Immature natural killer cell (primary cell): ENCODE results near the gene NELFA. TPM values are rescaled to one million over a fixed set of nuclear protein-coding genes. Genes with fewer than 3 reads are reported as not detected.
"Not testable (repeated sequence)": the region's sequence is repeated elsewhere in the genome, so short reads cannot be mapped to it uniquely, and the experiment has no call there.

Experiments
- DNase-seq, 3 donors: peaks; one replicate each; pipeline ENCODE4 v3.0.0; 2022; ENCODE audit warnings: mixed read lengths in 1 of 3
- H3K27ac Mint-ChIP-seq, 6 donors: one replicate each; pipeline ENCODE4 v1.8.0; 2020; ENCODE audit warnings: mixed read lengths in 6 of 6, mild to moderate bottlenecking in 5 of 6, inconsistent platforms in 4 of 6, moderate library complexity in 3 of 6
- H3K27me3 Mint-ChIP-seq, 3 donors: one replicate each; pipeline ENCODE4 v1.8.0; 2020 to 2021; ENCODE audit warnings: low read depth in 3 of 3, mild to moderate bottlenecking in 3 of 3, mixed read lengths in 3 of 3, moderate library complexity in 3 of 3, inconsistent platforms in 1 of 3
- H3K36me3 Mint-ChIP-seq, 3 donors: one replicate each; pipeline ENCODE4 v1.8.0; 2020; ENCODE audit warnings: mixed read lengths in 3 of 3, inconsistent platforms in 2 of 3, mild to moderate bottlenecking in 2 of 3
- H3K4me1 Mint-ChIP-seq, 2 donors: one replicate each; pipeline ENCODE4 v1.8.0; 2020; ENCODE audit warnings: inconsistent platforms in 2 of 2, mild to moderate bottlenecking in 2 of 2, mixed read lengths in 2 of 2, moderate library complexity in 1 of 2
- H3K4me3 Mint-ChIP-seq, 5 donors: one replicate each; pipeline ENCODE4 v1.8.0; 2020; ENCODE audit warnings: mild to moderate bottlenecking in 5 of 5, mixed read lengths in 5 of 5, inconsistent platforms in 3 of 5, moderate library complexity in 3 of 5
- H3K9me3 Mint-ChIP-seq, 6 donors: one replicate each; pipeline ENCODE4 v1.8.0; 2020; ENCODE audit warnings: mild to moderate bottlenecking in 6 of 6, mixed read lengths in 6 of 6, inconsistent platforms in 4 of 6, moderate library complexity in 3 of 6
- polyA plus RNA-seq, 3 donors: library from polyadenylated mRNA; unstranded; fragments of 300-500 nt; fragmentation: Illumina TruSeq; gene quantifications; one replicate each; pipeline ENCODE4 v1.2.3, GENCODE V29; 2021

Gene NELFA
- polyA plus RNA-seq, 3 donors from 2014 or later = 6.0 to 28.6 (median 10.2) TPM

- Mint-ChIP-seq H3K36me3 (no peaks in the 10 kb centered on the region), H3K27ac (no peak overlapping the region), H3K9me3 (no peaks in the 10 kb centered on the region), H3K4me1 (peaks cover 2 to 3% of the 10 kb centered on the region in 2 donors), H3K4me3 (no peak overlapping the region), H3K27me3 (peaks cover 1 to 9% (median 8%) of the 10 kb centered on the region in 3 donors)
- DNase-seq = no peak
Observed at GRCh38 chr4:2044542-2045517, 36.1 kb upstream of the NELFA start.

GRCh38 chr4:2044119-2044485, 35.3 kb upstream of the NELFA start:
- Mint-ChIP-seq H3K27me3 (peaks cover 1 to 10% (median 8%) of the 10 kb centered on the region in 3 donors), H3K4me3 (no peak overlapping the region), H3K27ac (no peak overlapping the region), H3K36me3 (no peaks in the 10 kb centered on the region), H3K4me1 (peaks cover 3 to 6% of the 10 kb centered on the region in 2 donors), H3K9me3 (no peaks in the 10 kb centered on the region)
- no peak for DNase-seq

GRCh38 chr4:2043396-2044118, 34.8 kb upstream of the NELFA start:
- peaks cover 3 to 6% of the 10 kb centered on the region in 2 donors for H3K4me1 Mint-ChIP-seq
- DNase-seq = no peak
- no peaks in the 10 kb centered on the region for H3K9me3 Mint-ChIP-seq
- no peaks in the 10 kb centered on the region for H3K36me3 Mint-ChIP-seq
- H3K27me3 Mint-ChIP-seq = peaks cover 1 to 13% (median 10%) of the 10 kb centered on the region in 3 donors
- H3K4me3 Mint-ChIP-seq = peak overlapping the region in 4 of 5 donors; percentile 30 to 77 (median 66)
- no peak overlapping the region for H3K27ac Mint-ChIP-seq

GRCh38 chr4:2042947-2043395, 34.2 kb upstream of the NELFA start:
- Mint-ChIP-seq H3K9me3 (no peaks in the 10 kb centered on the region), H3K27ac (no peak overlapping the region), H3K4me1 (peaks cover 3 to 6% of the 10 kb centered on the region in 2 donors), H3K27me3 (peaks cover 0 to 13% (median 10%) of the 10 kb centered on the region in 3 donors), H3K4me3 (peak overlapping the region; percentile 63 to 77 (median 76)), H3K36me3 (no peaks in the 10 kb centered on the region)
- no peak for DNase-seq

GRCh38 chr4:2042204-2042946, 33.6 kb upstream of the NELFA start:
- Mint-ChIP-seq H3K9me3 (no peaks in the 10 kb centered on the region), H3K27ac (no peak overlapping the region), H3K36me3 (no peaks in the 10 kb centered on the region), H3K4me3 (peak overlapping the region; percentile 63 to 77 (median 76)), H3K4me1 (peaks cover 3 to 6% of the 10 kb centered on the region in 2 donors), H3K27me3 (peaks cover 0 to 12% (median 10%) of the 10 kb centered on the region in 3 donors)
- peak; percentile 13 to 21 (median 19) for DNase-seq

GRCh38 chr4:2041239-2042130, 32.7 kb upstream of the NELFA start:
- peaks cover 1 to 15% (median 11%) of the 10 kb centered on the region in 3 donors for H3K27me3 Mint-ChIP-seq
- DNase-seq = peak; percentile 59 to 72 (median 64)
- H3K36me3 Mint-ChIP-seq = no peaks in the 10 kb centered on the region
- peaks cover 3 to 6% of the 10 kb centered on the region in 2 donors for H3K4me1 Mint-ChIP-seq
- peak overlapping the region in 1 of 6 donors; percentile 17 for H3K27ac Mint-ChIP-seq
- no peaks in the 10 kb centered on the region for H3K9me3 Mint-ChIP-seq
- peak overlapping the region; percentile 63 to 78 (median 68) for H3K4me3 Mint-ChIP-seq

GRCh38 chr4:2040391-2041238, 31.8 kb upstream of the NELFA start:
- Mint-ChIP-seq H3K27me3 (peaks cover 4 to 15% (median 11%) of the 10 kb centered on the region in 3 donors), H3K9me3 (no peaks in the 10 kb centered on the region), H3K36me3 (no peaks in the 10 kb centered on the region), H3K4me3 (peak overlapping the region; percentile 47 to 82 (median 68)), H3K4me1 (peaks cover 3 to 6% of the 10 kb centered on the region in 2 donors), H3K27ac (no peak overlapping the region)
- DNase-seq = no peak

- peaks cover 5 to 11% (median 10%) of the 10 kb centered on the region in 3 donors for H3K27me3 Mint-ChIP-seq
- no peak overlapping the region for H3K4me3 Mint-ChIP-seq
- no peak for DNase-seq
- peaks cover 3 to 6% of the 10 kb centered on the region in 2 donors for H3K4me1 Mint-ChIP-seq
- no peak overlapping the region for H3K27ac Mint-ChIP-seq
- no peaks in the 10 kb centered on the region for H3K9me3 Mint-ChIP-seq
- no peaks in the 10 kb centered on the region for H3K36me3 Mint-ChIP-seq
Observed at GRCh38 chr4:2036866-2037265, 28.1 kb upstream of the NELFA start.

GRCh38 chr4:2036327-2036726, 27.6 kb upstream of the NELFA start:
- Mint-ChIP-seq H3K27me3 (peaks cover 5 to 11% (median 11%) of the 10 kb centered on the region in 3 donors), H3K27ac (no peak overlapping the region), H3K4me3 (no peak overlapping the region), H3K4me1 (peaks cover 3 to 6% of the 10 kb centered on the region in 2 donors), H3K9me3 (no peaks in the 10 kb centered on the region), H3K36me3 (no peaks in the 10 kb centered on the region)
- DNase-seq = no peak

GRCh38 chr4:2031161-2031560, 22.4 kb upstream of the NELFA start:
- not testable (repeated sequence) for H3K27ac Mint-ChIP-seq, DNase-seq, H3K36me3 Mint-ChIP-seq, H3K9me3 Mint-ChIP-seq, H3K4me3 Mint-ChIP-seq, H3K4me1 Mint-ChIP-seq
- peaks cover 5 to 19% (median 16%) of the 10 kb centered on the region in 3 donors for H3K27me3 Mint-ChIP-seq

GRCh38 chr4:2027120-2027519, 18.3 kb upstream of the NELFA start:
- not testable (repeated sequence) for H3K9me3 Mint-ChIP-seq, H3K4me3 Mint-ChIP-seq, DNase-seq, H3K36me3 Mint-ChIP-seq, H3K4me1 Mint-ChIP-seq
- H3K27me3 Mint-ChIP-seq = peaks cover 7 to 24% (median 16%) of the 10 kb centered on the region in 3 donors
- H3K27ac Mint-ChIP-seq = peak overlapping the region in 1 of 6 donors; percentile 23

GRCh38 chr4:2025817-2026216, 17.0 kb upstream of the NELFA start:
- Mint-ChIP-seq H3K9me3 (peaks cover 0 to 2% (median 0%) of the 10 kb centered on the region in 6 donors), H3K4me1 (no peaks in the 10 kb centered on the region), H3K36me3 (no peaks in the 10 kb centered on the region), H3K27ac (no peak overlapping the region), H3K4me3 (no peak overlapping the region), H3K27me3 (peaks cover 12 to 29% (median 17%) of the 10 kb centered on the region in 3 donors)
- no peak for DNase-seq
